HFF-Myc (cell line): ENCODE measurements around the gene FN1.

ENCODE experiments used
- DNase-seq: peaks from one replicate; pipeline ENCODE4 v3.0.0-alpha.2; 2011; ENCODE audit warnings: low read depth; ENCODE audit errors: extremely low read depth
- H3K4me3 ChIP-seq: replicated peaks from 2 replicates; pipeline ENCODE4 v1.5.1; 2011; ENCODE audit warnings: low read depth, mild to moderate bottlenecking, control low read depth, low read length
- TF ChIP-seq, protein P1 (sequence below): IDR thresholded peaks from 2 replicates; pipeline ENCODE4 v1.5.1; 2012; ENCODE audit warnings: mild to moderate bottlenecking, low read depth, low read length, control low read depth; ENCODE audit errors: missing control alignments

FN1 gene

DNA sequence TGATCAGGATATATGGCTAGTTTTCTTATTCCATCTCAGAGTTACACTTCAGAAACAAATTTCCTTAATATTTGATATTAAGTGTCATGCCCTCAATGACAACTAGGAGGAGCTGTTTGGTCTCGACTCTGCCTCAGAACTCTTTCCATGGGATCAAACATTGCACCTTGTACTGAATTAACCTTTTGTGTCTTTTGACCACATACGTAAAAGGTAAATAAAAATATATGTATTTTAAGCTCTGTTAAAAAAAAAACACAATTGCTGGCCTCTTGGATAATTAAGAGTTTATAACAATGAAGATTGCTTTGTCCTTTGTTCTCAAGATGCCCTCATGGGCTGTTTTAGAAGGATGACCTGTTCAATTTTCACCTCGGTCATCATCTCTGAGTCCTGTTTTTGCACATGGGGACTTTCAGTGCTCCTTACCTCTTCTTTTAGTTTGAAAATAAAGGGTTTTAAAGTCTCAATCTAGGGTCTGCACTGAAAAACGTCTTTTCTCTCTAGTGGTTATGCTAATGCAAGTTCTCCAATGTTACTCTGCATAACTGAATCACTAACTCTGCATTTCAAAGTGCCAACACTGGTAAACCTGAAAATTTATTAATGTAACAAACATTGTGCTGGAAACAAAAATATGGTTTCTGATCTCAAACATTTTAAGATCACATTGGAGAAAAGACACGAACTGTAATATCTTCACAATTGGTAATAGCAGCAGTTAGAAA, 18.8 kb upstream of the FN1 start:
- DNase-seq, result no peak
- no peak overlapping the region for H3K4me3 ChIP-seq
- TF ChIP-seq, protein P1, sequence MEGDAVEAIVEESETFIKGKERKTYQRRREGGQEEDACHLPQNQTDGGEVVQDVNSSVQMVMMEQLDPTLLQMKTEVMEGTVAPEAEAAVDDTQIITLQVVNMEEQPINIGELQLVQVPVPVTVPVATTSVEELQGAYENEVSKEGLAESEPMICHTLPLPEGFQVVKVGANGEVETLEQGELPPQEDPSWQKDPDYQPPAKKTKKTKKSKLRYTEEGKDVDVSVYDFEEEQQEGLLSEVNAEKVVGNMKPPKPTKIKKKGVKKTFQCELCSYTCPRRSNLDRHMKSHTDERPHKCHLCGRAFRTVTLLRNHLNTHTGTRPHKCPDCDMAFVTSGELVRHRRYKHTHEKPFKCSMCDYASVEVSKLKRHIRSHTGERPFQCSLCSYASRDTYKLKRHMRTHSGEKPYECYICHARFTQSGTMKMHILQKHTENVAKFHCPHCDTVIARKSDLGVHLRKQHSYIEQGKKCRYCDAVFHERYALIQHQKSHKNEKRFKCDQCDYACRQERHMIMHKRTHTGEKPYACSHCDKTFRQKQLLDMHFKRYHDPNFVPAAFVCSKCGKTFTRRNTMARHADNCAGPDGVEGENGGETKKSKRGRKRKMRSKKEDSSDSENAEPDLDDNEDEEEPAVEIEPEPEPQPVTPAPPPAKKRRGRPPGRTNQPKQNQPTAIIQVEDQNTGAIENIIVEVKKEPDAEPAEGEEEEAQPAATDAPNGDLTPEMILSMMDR, result peak; percentile 72

DNA sequence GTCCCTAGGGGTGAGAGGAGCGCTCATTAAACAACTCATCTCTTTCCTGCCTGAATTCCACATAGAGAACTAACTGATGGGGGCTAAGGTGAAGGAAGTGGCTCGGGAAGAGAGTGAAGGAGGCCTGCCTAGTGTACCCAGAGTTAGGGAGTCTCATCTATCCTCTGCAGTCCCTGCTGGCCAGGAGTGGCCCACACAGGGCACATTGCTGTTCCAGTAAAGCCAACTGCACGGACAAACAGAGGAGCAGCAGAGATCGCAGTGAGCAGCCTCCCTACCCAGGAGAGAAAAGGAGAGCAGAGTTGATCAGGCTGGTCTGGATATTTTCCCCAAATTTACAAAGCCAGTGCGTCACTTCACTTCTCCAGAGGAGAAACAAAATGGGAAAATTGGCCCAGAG, 16.9 kb upstream of the FN1 start:
- no peak overlapping the region for H3K4me3 ChIP-seq
- DNase-seq, result no peak
- TF ChIP-seq, protein P1, result no peak

DNA sequence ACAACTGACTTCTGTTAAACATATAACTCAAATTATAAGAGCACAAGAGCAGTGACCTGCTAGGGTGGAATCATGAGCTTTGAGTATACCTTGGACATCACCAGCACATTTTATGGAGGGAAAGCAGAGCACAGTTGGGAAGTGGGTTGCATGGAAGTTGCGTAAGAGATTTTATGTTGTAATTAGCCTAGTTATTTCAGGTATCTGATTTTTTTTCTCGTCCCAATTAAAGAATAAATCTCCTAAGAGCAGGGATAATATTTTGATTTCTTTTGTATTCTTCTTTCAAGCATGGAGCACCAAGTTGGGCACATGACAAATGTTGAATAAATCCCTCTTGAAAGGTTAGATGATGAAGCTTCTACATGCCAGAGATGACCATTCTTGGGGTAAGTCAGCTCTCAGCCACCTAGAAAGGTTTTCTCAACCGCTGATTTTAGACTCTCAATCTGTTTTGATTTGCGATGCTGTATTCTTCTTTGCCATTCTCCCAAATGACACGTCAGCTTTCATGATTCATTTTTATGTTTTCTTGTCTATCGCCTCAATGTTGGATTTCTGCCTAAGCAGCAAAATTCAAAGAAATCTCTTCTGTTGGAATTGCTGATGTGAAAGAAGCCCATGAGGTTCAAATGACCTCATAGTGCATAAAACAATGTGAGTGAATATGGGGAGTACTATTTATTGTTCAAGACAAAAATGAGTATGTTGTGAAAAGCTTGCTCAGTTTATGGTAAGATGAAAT, 15.3 kb upstream of the FN1 start:
- no peak for DNase-seq
- no peak overlapping the region for H3K4me3 ChIP-seq
- TF ChIP-seq, protein P1, result no peak

DNA sequence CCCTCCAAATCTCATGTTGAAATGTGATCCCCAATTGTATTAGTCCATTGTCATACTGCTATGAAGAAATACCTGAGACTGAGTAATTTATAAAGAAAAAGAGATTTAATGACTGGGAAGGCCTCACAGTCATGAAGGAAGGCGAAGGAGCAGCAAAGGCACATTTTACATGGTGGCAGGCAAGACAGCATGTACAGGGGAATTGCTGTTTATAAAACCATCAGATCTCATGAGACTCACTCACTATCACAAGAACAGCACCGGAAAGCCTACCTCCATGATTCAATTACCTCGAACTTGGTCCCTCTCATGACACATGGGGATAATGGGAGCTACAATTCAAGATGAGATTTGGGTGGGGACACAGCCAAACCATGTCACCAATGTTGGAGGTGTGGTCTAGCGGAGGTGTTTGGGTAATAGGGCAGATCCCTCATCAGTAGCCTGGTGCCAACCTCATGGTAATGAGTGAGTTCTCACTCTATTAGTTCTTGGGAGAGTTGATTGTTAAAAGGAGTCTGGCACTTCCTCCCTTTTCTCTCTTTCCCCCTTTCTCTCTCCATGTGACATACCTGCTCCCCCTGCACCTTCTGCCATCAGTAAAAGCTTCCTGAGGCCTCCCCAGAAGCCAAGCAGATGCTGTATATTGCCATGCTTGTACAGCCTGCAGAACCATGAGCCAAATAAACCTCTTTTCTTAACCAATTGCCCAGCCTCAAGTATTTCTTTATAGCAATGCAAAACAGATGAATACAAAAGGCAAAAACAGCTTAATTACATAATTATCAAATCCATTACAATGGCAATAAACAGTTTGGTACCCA, 14.5 kb upstream of the FN1 start:
- no peak for DNase-seq
- no peak overlapping the region for H3K4me3 ChIP-seq
- TF ChIP-seq, protein P1, result no peak

DNA sequence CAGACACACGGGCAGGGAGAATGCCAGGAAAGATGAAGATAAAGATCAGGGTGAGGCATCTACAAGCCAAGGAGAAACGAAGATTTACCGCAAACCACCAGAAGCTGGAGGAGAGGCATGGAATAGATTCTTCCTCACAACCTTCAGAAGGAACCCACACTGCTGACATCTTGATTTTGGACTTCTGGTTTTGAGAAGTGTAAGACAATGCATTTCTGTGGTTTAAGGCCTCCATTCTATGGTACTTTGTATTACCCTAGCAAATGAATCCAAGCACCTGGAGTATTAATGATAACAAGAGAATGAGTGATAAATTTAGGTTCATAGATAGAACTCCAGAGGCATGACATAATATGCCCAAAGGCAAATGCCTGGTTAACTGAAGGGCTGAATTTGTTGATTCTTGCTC, 11.8 kb upstream of the FN1 start:
- TF ChIP-seq, protein P1, result no peak
- no peak for DNase-seq
- no peak overlapping the region for H3K4me3 ChIP-seq

DNA sequence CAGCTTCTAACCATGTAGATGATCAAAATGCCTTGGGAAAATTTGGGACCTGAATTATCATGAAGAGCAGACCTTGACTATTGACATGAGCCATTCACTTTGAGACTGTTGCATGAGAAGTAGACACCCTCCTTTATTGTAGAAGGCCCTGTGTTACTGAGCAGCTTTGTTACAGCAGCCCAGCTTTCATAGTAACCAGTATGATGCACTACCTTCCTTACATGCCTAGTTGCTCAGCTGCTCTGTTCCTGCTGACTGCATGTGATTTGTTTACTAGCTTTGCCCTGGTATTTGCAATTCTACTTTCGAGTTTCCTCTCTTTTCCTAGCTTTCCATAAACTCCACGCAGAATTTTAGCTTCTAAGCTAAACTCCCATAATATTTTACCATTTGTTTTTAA, 11.2 kb upstream of the FN1 start:
- no peak for DNase-seq
- no peak overlapping the region for H3K4me3 ChIP-seq
- TF ChIP-seq, protein P1, result no peak
